HepG2 (cell line): ENCODE measurements around the gene IDH3G. TPM values are rescaled to one million over a fixed set of nuclear protein-coding genes. Genes with fewer than 3 reads are reported as not detected.
A peak's percentile ranks its signal among the peaks of the same experiment; 100 is the strongest.

Experiments
- ATAC-seq: fragments of 200-7000 bp; cut with Tn5 transposase; 3 replicates; pipeline ENCODE4 v1.9.1; 2020; ENCODE audit warnings: mild to moderate bottlenecking, moderate library complexity
- BruUV-seq: library from RNA; stranded (reverse); fragments of 400-500 nt; replicated peaks from 2 replicates; lab custom pipeline; 2021; lab: Mats Ljungman, UMichigan
- CTCF ChIA-PET: fragments of 300-600 bp; formaldehyde crosslinking; extraction: SDS; loops from one replicate; lab custom pipeline; 2021; ENCODE audit warnings: low total read pairs, inconsistent platforms, low intra/inter-chr PET ratio; lab: Yijun Ruan, JAX
- POLR2A ChIA-PET: fragments of 350-600 bp; sonication (Branson Sonifier 250); formaldehyde crosslinking; loops from one replicate; lab custom pipeline; 2020; ENCODE audit warnings: antibody characterized with exemption, inconsistent platforms; lab: Yijun Ruan, JAX
- DNase-seq: peaks from one replicate; pipeline ENCODE4 v3.0.0-alpha.2; 2015; ENCODE audit warnings: low spot score
- FAIRE-seq: peaks from 3 replicates; lab custom pipeline; 2011; peaks lifted over from hg19 to GRCh38; lab: Jason Lieb, UNC
- H2AFZ ChIP-seq: one replicate; pipeline ENCODE4 v1.6.1; 2011; ENCODE audit warnings: low read length, inconsistent platforms
- H3K27ac ChIP-seq: fragments of 300-600 bp; 3 replicates; pipeline ENCODE4 v1.8.0; 2011; ENCODE audit warnings: mixed run types, mild to moderate bottlenecking, mixed read lengths, low read length, inconsistent platforms; ENCODE audit not compliant: insufficient read depth; ENCODE audit errors: extremely low read length
- H3K27me3 ChIP-seq, 2 experiments: fragments of 200-600 bp in 1 of 2; 2 replicates in 1 of 2; 3 replicates in 1 of 2; pipeline versions ENCODE4 v1.6.0 to v1.8.0; 2011; ENCODE audit warnings: low read length in 2 of 2, mild to moderate bottlenecking in 2 of 2, moderate library complexity in 2 of 2, inconsistent platforms in 1 of 2; ENCODE audit not compliant: insufficient read depth in 2 of 2, control insufficient read depth in 1 of 2
- H3K36me3 ChIP-seq, 2 experiments: fragments of 200-600 bp in 1 of 2; replicated peaks in 1 of 2; 2 replicates in 1 of 2; 3 replicates in 1 of 2; pipeline versions ENCODE4 v1.5.1 to v1.8.0; 2011; ENCODE audit warnings: low read length in 2 of 2, inconsistent platforms in 1 of 2; ENCODE audit not compliant: insufficient read depth in 2 of 2, control insufficient read depth in 1 of 2
- H3K4me1 ChIP-seq: 2 replicates; pipeline ENCODE4 v1.5.1; 2012; ENCODE audit warnings: low read length, inconsistent platforms; ENCODE audit not compliant: insufficient read depth
- H3K4me2 ChIP-seq: 2 replicates; pipeline ENCODE4 v1.6.0; 2011; ENCODE audit warnings: low read depth, low read length, inconsistent platforms
- H3K4me3 ChIP-seq, 3 experiments: fragments of 200-600 bp in 1 of 3; sonication (generic), shearing (Covaris generic) in 1 of 3; replicated peaks in 1 of 3; 2 replicates each; pipeline ENCODE4 v1.5.1; 2011 to 2016; ENCODE audit warnings: low read length in 3 of 3, inconsistent platforms in 2 of 3, low read depth in 2 of 3, mild to moderate bottlenecking in 2 of 3, control low read depth in 1 of 3, mixed read lengths in 1 of 3; ENCODE audit not compliant: insufficient read depth in 1 of 3
- H3K79me2 ChIP-seq: one replicate; pipeline ENCODE4 v1.6.1; 2011; ENCODE audit warnings: low read length, inconsistent platforms; ENCODE audit not compliant: insufficient read depth
- H3K9ac ChIP-seq: 2 replicates; pipeline ENCODE4 v1.6.0; 2011; ENCODE audit warnings: mild to moderate bottlenecking, low read depth, low read length, inconsistent platforms; ENCODE audit not compliant: insufficient read depth
- H3K9me3 ChIP-seq: 2 replicates; pipeline ENCODE4 v1.5.1; 2012; ENCODE audit warnings: mild to moderate bottlenecking, low read length
- H4K20me1 ChIP-seq: 2 replicates; pipeline ENCODE4 v1.6.0; 2011; ENCODE audit warnings: inconsistent platforms, mild to moderate bottlenecking, low read length, moderate library complexity; ENCODE audit not compliant: insufficient read depth
- ATF1 ChIP-seq: IDR thresholded peaks from 2 replicates; pipeline ENCODE4 v1.6.1; 2016; ENCODE audit warnings: mild to moderate bottlenecking, control low read depth
- GTF3A ChIP-seq: sonication (generic); formaldehyde crosslinking; conservative IDR thresholded peaks from 2 replicates; pipeline ENCODE4 v1.4.0; 2020; ENCODE audit warnings: mild to moderate bottlenecking, missing genetic modification reagents
- KDM2A ChIP-seq: sonication (generic); formaldehyde crosslinking; IDR thresholded peaks from 2 replicates; pipeline ENCODE4 v1.4.0; 2020; ENCODE audit warnings: low read depth, missing genetic modification reagents, borderline replicate concordance
- KDM3A ChIP-seq: IDR thresholded peaks from 2 replicates; pipeline ENCODE4 v1.6.1; 2018; ENCODE audit warnings: low read depth, missing compliant biosample characterization
- PCBP1 ChIP-seq: fragments of 200-400 bp; formaldehyde crosslinking; IDR thresholded peaks from 2 replicates; pipeline ENCODE4 v1.6.1; 2017; ENCODE audit warnings: mild to moderate bottlenecking, low read depth, low read length, borderline replicate concordance
- PRDM4 ChIP-seq: sonication (generic); formaldehyde crosslinking; IDR thresholded peaks from 2 replicates; pipeline ENCODE4 v1.9.0; 2021; ENCODE audit warnings: missing genetic modification reagents, borderline replicate concordance
- PRMT3 ChIP-seq: sonication (generic); formaldehyde crosslinking; IDR thresholded peaks from 2 replicates; pipeline ENCODE4 v1.8.1; 2022; ENCODE audit warnings: low read depth, mild to moderate bottlenecking, moderate library complexity, missing genetic modification reagents, borderline replicate concordance
- SAP130 ChIP-seq: IDR thresholded peaks from 2 replicates; pipeline ENCODE4 v1.6.1; 2016; ENCODE audit warnings: low read depth
- THRA ChIP-seq: sonication (generic); formaldehyde crosslinking; IDR thresholded peaks from 2 replicates; pipeline ENCODE4 v1.4.0; 2020; ENCODE audit warnings: missing genetic modification reagents, borderline replicate concordance
- TRAFD1 ChIP-seq: sonication (generic); formaldehyde crosslinking; IDR thresholded peaks from 2 replicates; pipeline ENCODE4 v1.5.1; 2020; ENCODE audit warnings: missing genetic modification reagents, mild to moderate bottlenecking, borderline replicate concordance
- ZBTB2 ChIP-seq: sonication (generic); formaldehyde crosslinking; IDR thresholded peaks from 2 replicates; pipeline ENCODE4 v1.8.0; 2022; ENCODE audit warnings: low read depth, missing genetic modification reagents
- ZNF121 ChIP-seq: sonication (generic); formaldehyde crosslinking; IDR thresholded peaks from 2 replicates; pipeline ENCODE4 v1.5.0; 2020; ENCODE audit warnings: mild to moderate bottlenecking, missing genetic modification reagents
- ZNF549 ChIP-seq: sonication (generic); formaldehyde crosslinking; IDR thresholded peaks from 2 replicates; pipeline ENCODE4 v1.5.0; 2020; ENCODE audit warnings: missing genetic modification reagents
- WGBS: methylation state at CpG from one replicate; pipeline ENCODE4 v1.1.6; 2017; ENCODE audit warnings: low lambda C conversion rate; 5-methylcytosine and 5-hydroxymethylcytosine counted together
- in situ Hi-C: cut with HindIII; loops from 2 replicates; pipeline ENCODE4 v1.10.0; 2017; ENCODE audit warnings: low pct_unique_long_range_greater_than_20kb; ENCODE audit not compliant: extremely low pct_ligation_motif_present
- intact Hi-C: fragments of 100-400 bp; cut with micrococcal nuclease; formaldehyde crosslinking; loops from one replicate; pipeline ENCODE4 v1.10.0; 2022; ENCODE audit not compliant: unreplicated experiment
- polyA plus RNA-seq, 8 experiments: library from polyadenylated mRNA; depleted of rRNA in 3 of 8; stranded (reverse) in 7 of 8; unstranded in 1 of 8; fragments of >200 nt; fragmentation: Illumina TruSeq in 4 of 8; extraction: Trizol in 4 of 8; gene quantifications; 2 replicates each; pipeline versions ENCODE4 v1.2.1 to v1.2.3, GENCODE V29; 2011 to 2016; ENCODE audit warnings: low read depth in 4 of 8, missing spikeins in 1 of 8, mixed read lengths in 1 of 8; ENCODE audit not compliant: insufficient read depth in 1 of 8
- total RNA-seq, 5 experiments: library from RNA; depleted of rRNA; stranded (reverse); fragments of >200 nt; fragmentation: Illumina TruSeq; extraction: Trizol; gene quantifications; 2 replicates each; pipeline ENCODE4 v1.2.3, GENCODE V29; 2016; ENCODE audit warnings: low read depth in 1 of 5

Gene IDH3G
- total and polyA plus RNA-seq, 2 of the 13 experiments (the other 11 are each of a cell fraction or from before 2014, with no cell fraction given), result 18.7 to 35.5 TPM

GRCh38 chrX:153766871-153767673 is 27.1 kb downstream of the IDH3G start (continued):
- TF ChIP-seq ZBTB2 (CRISPR knock-in tag) (no peak), KDM2A (CRISPR knock-in tag) (no peak), PRDM4 (CRISPR knock-in tag) (no peak)

- peak overlapping the region; percentile 78 for H3K4me2 ChIP-seq
- H2AFZ ChIP-seq, result no peak overlapping the region
- POLR2A ChIA-PET, result interaction anchor here (0.8 to 2.2 kb wide), 6 partner anchors 28 to 201 kb away, joined by 3 to 11 read pairs (median 4); partner anchors contain the start of genes IDH3G, SLC6A8 and SSR4
- ATAC-seq (peak; percentile 37), FAIRE-seq (no peak), DNase-seq (peak; percentile 48)
- no peaks in the 10 kb centered on the region for H3K27me3 ChIP-seq
- H4K20me1 ChIP-seq, result no peaks in the 10 kb centered on the region
- no peaks in the 10 kb centered on the region for H3K79me2 ChIP-seq
- in situ Hi-C loops (no loop called here), intact Hi-C loops (loop anchor here (10.0 kb wide), 1 partner anchor 179 kb away; the partner anchor contains the start of gene RENBP)
- H3K36me3 ChIP-seq, result no peaks in the 10 kb centered on the region
- no peaks in the 10 kb centered on the region for H3K9me3 ChIP-seq
- H3K9ac ChIP-seq, result peak overlapping the region; percentile 54
- peak overlapping the region; percentile 1 to 66 (median 53); a peak in 4 of 6 replicates for H3K4me3 ChIP-seq
- peaks cover 37% of the 10 kb centered on the region for H3K4me1 ChIP-seq
- CTCF ChIA-PET, result no interaction called here
- peak overlapping the region; percentile 13 for H3K27ac ChIP-seq
- 23% methylated on average over 12 of the region's 21 CpGs for WGBS
- no TSS peak for BruUV-seq
- TF ChIP-seq ZNF549 (CRISPR knock-in tag) (no peak), TRAFD1 (CRISPR knock-in tag) (no peak), GTF3A (CRISPR knock-in tag) (no peak), SAP130 (CRISPR knock-in tag) (peak; percentile 37; the same call in 1 of the 2 replicates), PRMT3 (CRISPR knock-in tag) (no peak), PCBP1 (0 out of 2 replicates have a peak, but pooled peaks have one; percentile 2), THRA (CRISPR knock-in tag) (no peak), KDM3A (CRISPR knock-in tag) (no peak), ZNF121 (no peak), ATF1 (CRISPR knock-in tag) (no peak)
Observed at GRCh38 chrX:153766098-153766817, 27.9 kb downstream of the IDH3G start.
